OCI-LY1 (cell line): ENCODE data around the gene KCNIP4.

Experiments
- H2AFZ ChIP-seq: fragments of 200-600 bp; sonication (generic), shearing (Covaris generic); 2 replicates; pipeline ENCODE4 v1.6.0; 2014; ENCODE audit warnings: antibody characterized with exemption, mild to moderate bottlenecking, low read length
- H3F3A ChIP-seq: fragments of 200-600 bp; sonication (generic), shearing (Covaris generic); 2 replicates; pipeline ENCODE4 v1.6.0; 2014; ENCODE audit warnings: mild to moderate bottlenecking, antibody characterized with exemption, low read length, moderate library complexity; ENCODE audit not compliant: insufficient read depth
- H3K27ac ChIP-seq: fragments of 200-600 bp; sonication (generic); 2 replicates; pipeline ENCODE4 v1.5.1; 2014; ENCODE audit warnings: low read length, mixed run types, mild to moderate bottlenecking, low read depth; ENCODE audit not compliant: poor library complexity, severe bottlenecking
- H3K27me3 ChIP-seq: fragments of 200-600 bp; sonication (generic); 2 replicates; pipeline ENCODE4 v1.6.0; 2014; ENCODE audit warnings: antibody characterized with exemption, mild to moderate bottlenecking, low read length, moderate library complexity; ENCODE audit not compliant: insufficient read depth
- H3K36me3 ChIP-seq: fragments of 200-600 bp; sonication (generic); 2 replicates; pipeline ENCODE4 v1.6.1; 2014; ENCODE audit warnings: mild to moderate bottlenecking, antibody characterized with exemption, low read length, moderate library complexity, mixed read lengths; ENCODE audit not compliant: insufficient read depth
- H3K4me1 ChIP-seq: fragments of 200-600 bp; sonication (generic); 2 replicates; pipeline ENCODE4 v1.5.1; 2014; ENCODE audit warnings: mild to moderate bottlenecking, low read length, moderate library complexity; ENCODE audit not compliant: insufficient read depth, severe bottlenecking
- H3K4me2 ChIP-seq: fragments of 200-600 bp; sonication (generic), shearing (Covaris generic); 2 replicates; pipeline ENCODE4 v1.6.1; 2014; ENCODE audit warnings: low read length
- H3K4me3 ChIP-seq: fragments of 200-600 bp; sonication (generic); 2 replicates; pipeline ENCODE4 v1.5.1; 2014; ENCODE audit warnings: low read length, low read depth, mild to moderate bottlenecking, mixed read lengths; ENCODE audit not compliant: poor library complexity, severe bottlenecking
- H3K79me2 ChIP-seq: fragments of 200-600 bp; shearing (Covaris generic); 2 replicates; pipeline ENCODE4 v1.6.1; 2016; ENCODE audit warnings: mixed run types, low read length, mixed read lengths; ENCODE audit not compliant: insufficient read depth
- H3K9ac ChIP-seq: fragments of 200-600 bp; sonication (generic), shearing (Covaris generic); 2 replicates; pipeline ENCODE4 v1.6.1; 2014; ENCODE audit warnings: mild to moderate bottlenecking, low read length, mixed read lengths
- H3K9me2 ChIP-seq: fragments of 200-600 bp; sonication (generic), shearing (Covaris generic); 2 replicates; pipeline ENCODE4 v1.6.1; 2014; ENCODE audit warnings: low read depth, mild to moderate bottlenecking, low read length, mixed read lengths
- H3K9me3 ChIP-seq: fragments of 200-600 bp; shearing (Covaris generic); 2 replicates; pipeline ENCODE4 v1.6.1; 2014; ENCODE audit warnings: low read length, mixed read lengths
- H4K20me1 ChIP-seq: fragments of 200-600 bp; sonication (generic), shearing (Covaris generic); 2 replicates; pipeline ENCODE4 v1.6.0; 2016; ENCODE audit warnings: mild to moderate bottlenecking, low read length; ENCODE audit not compliant: insufficient read depth
- CTCF ChIP-seq: fragments of 200-600 bp; sonication (generic), shearing (Covaris generic); IDR thresholded peaks from 2 replicates; pipeline ENCODE4 v1.5.1; 2017; ENCODE audit warnings: mild to moderate bottlenecking, antibody characterized with exemption, low read length, moderate library complexity, mixed read lengths
- EZH2 ChIP-seq: fragments of 200-600 bp; sonication (generic), shearing (Covaris generic); IDR thresholded peaks from 2 replicates; pipeline ENCODE4 v1.8.0; 2017; ENCODE audit warnings: borderline replicate concordance, mixed run types, mild to moderate bottlenecking, antibody characterized with exemption, low read length, moderate library complexity, mixed read lengths

Gene KCNIP4

GRCh38 chr4:21450331-21450730 lies 498.2 kb downstream of the KCNIP4 start:
- Histone ChIP-seq H3K9me2 (no peaks in the 10 kb centered on the region), H3K27ac (no peak overlapping the region), H3K4me3 (no peak overlapping the region), H3K4me1 (no peaks in the 10 kb centered on the region), H2AFZ (no peak overlapping the region), H3K4me2 (no peak overlapping the region), H3F3A (no peaks in the 10 kb centered on the region), H3K9me3 (no peaks in the 10 kb centered on the region), H4K20me1 (no peaks in the 10 kb centered on the region), H3K27me3 (no peaks in the 10 kb centered on the region), H3K36me3 (no peaks in the 10 kb centered on the region), H3K79me2 (no peaks in the 10 kb centered on the region), H3K9ac (no peak overlapping the region)
- TF ChIP-seq CTCF (no peak), EZH2 (no peak)

GRCh38 chr4:21447301-21448054 lies 501.1 kb downstream of the KCNIP4 start:
- H3K4me3 ChIP-seq: no peak overlapping the region
- H3F3A ChIP-seq: no peaks in the 10 kb centered on the region
- no peak overlapping the region for H2AFZ ChIP-seq
- no peak overlapping the region for H3K9ac ChIP-seq
- no peaks in the 10 kb centered on the region for H3K79me2 ChIP-seq
- H3K36me3 ChIP-seq: no peaks in the 10 kb centered on the region
- TF ChIP-seq CTCF: no peak
- TF ChIP-seq EZH2: no peak
- no peaks in the 10 kb centered on the region for H3K4me1 ChIP-seq
- H3K27me3 ChIP-seq: no peaks in the 10 kb centered on the region
- H3K9me2 ChIP-seq: no peaks in the 10 kb centered on the region
- H3K4me2 ChIP-seq: no peak overlapping the region
- no peaks in the 10 kb centered on the region for H3K9me3 ChIP-seq
- no peaks in the 10 kb centered on the region for H4K20me1 ChIP-seq
- no peak overlapping the region for H3K27ac ChIP-seq

DNA sequence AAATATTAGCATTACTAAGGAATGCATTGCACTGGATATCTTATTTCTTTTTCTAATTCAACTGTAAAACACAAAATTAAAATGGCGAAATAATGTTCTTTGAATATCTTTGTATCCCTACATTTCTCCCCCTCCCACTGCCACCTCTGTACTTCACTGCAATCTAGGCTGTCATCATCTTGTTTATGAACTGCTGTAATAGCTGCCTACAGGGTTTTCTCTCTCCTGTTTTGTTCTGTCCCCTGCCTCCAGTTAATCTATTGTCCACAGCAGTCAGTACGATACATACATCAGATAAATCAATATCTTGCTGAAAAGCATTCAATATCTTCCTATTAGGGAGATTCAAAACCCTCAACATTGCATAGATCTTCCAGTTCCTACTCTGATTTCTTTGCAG lies 528.4 kb downstream of the KCNIP4 start:
- Histone ChIP-seq H3K9me2 (no peaks in the 10 kb centered on the region), H3K4me2 (no peak overlapping the region), H3K79me2 (no peaks in the 10 kb centered on the region), H3K36me3 (no peaks in the 10 kb centered on the region), H2AFZ (no peak overlapping the region), H3K27me3 (no peaks in the 10 kb centered on the region), H3F3A (no peaks in the 10 kb centered on the region), H3K9me3 (no peaks in the 10 kb centered on the region), H3K9ac (no peak overlapping the region), H3K4me3 (no peak overlapping the region), H4K20me1 (no peaks in the 10 kb centered on the region), H3K4me1 (no peaks in the 10 kb centered on the region), H3K27ac (no peak overlapping the region)
- TF ChIP-seq EZH2: no peak
- no peak for TF ChIP-seq CTCF
